Prostate gland (tissue), 2 donors: ENCODE data around the gene SET.

Source experiments
- CTCF ChIP-seq, 4 experiments: fragments of 200-600 bp in 2 of 4; fragments of 450-650 bp in 2 of 4; sonication (generic) in 2 of 4; IDR thresholded peaks; 1 replicate in 3 of 4; 2 replicates in 1 of 4; pipeline ENCODE4 v1.5.1; 2016 to 2019; ENCODE audit warnings: antibody characterized with exemption in 4 of 4, mild to moderate bottlenecking in 2 of 4, moderate library complexity in 2 of 4
- POLR2A ChIP-seq: fragments of 450-650 bp; IDR thresholded peaks from one replicate; pipeline ENCODE4 v1.6.1; 2016; ENCODE audit warnings: antibody characterized with exemption, mild to moderate bottlenecking
- POLR2AphosphoS5 ChIP-seq: sonication (generic); formaldehyde crosslinking; IDR thresholded peaks from one replicate; pipeline ENCODE4 v1.6.1; 2017; ENCODE audit warnings: antibody characterized with exemption

- TF ChIP-seq POLR2A: no peak
- no peak for TF ChIP-seq CTCF (IDR thresholded peaks at IDR 0.05)
- TF ChIP-seq POLR2AphosphoS5: no peak
These were observed 33.6 kb downstream of the SET start for GRCh38 chr9:128722380-128723351.
